Breast epithelium (tissue), 3 donors: Measurements from ENCODE around the gene FASTK.

Experiments used
- POLR2AphosphoS5 ChIP-seq, 3 donors: sonication (generic); formaldehyde crosslinking; IDR thresholded peaks; one replicate each; pipeline ENCODE4 v1.6.1; 2017; ENCODE audit warnings: antibody characterized with exemption in 3 of 3
- TF ChIP-seq, protein P1 (sequence below), 3 donors: fragments of 450-650 bp; IDR thresholded peaks; one replicate each; pipeline ENCODE4 v1.5.1; 2016 to 2017; ENCODE audit warnings: antibody characterized with exemption in 3 of 3, mild to moderate bottlenecking in 3 of 3, moderate library complexity in 3 of 3

DNA sequence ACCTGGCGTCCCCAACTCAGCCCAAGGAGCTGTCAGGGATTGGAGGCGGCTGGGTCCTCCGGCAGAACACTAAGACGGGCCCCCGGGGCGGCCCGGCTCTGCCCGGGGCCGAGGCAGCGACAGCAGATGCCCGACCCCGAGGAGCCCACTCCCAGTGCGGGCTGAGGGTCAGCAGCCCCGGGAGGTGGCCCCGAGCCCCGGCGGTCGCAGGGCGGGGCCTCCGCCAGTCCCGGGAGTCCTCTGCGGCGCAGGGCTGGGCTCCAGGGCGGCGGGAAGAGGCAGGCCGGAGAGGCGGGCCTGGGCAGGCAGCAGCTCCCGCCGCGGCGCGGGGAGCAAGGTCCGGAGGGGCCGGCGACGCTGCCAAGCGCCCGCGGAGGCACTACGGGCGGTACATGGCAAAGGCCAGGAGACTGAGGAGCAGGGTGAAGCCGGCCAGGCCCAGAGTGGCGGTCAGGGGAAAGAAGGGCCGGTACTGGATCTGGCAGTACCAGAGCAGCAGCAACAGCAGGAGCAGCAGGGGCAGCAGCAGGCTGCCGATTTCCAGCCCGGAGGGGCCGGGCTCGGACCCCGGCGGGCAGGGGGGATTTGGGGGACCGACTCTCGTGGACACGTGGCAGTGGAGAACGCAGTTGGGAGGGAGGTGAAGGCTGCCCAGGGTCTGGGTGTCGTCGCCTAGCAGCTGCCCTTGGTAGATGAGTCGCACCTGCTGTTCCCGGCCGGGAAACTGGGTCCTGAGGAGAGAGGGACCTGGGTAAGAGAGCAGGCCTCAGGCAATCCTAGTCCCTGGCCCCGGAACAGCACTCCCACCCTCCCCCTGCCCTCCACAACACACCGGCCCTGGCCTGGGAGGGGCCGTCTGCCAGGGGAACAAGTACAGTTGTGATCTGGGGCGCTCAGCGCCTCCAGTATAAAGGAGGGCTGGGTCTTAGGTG, 827 bp upstream of the FASTK start:
- no peak for TF ChIP-seq POLR2AphosphoS5 (IDR thresholded peaks at IDR 0.05)
- TF ChIP-seq, protein P1, sequence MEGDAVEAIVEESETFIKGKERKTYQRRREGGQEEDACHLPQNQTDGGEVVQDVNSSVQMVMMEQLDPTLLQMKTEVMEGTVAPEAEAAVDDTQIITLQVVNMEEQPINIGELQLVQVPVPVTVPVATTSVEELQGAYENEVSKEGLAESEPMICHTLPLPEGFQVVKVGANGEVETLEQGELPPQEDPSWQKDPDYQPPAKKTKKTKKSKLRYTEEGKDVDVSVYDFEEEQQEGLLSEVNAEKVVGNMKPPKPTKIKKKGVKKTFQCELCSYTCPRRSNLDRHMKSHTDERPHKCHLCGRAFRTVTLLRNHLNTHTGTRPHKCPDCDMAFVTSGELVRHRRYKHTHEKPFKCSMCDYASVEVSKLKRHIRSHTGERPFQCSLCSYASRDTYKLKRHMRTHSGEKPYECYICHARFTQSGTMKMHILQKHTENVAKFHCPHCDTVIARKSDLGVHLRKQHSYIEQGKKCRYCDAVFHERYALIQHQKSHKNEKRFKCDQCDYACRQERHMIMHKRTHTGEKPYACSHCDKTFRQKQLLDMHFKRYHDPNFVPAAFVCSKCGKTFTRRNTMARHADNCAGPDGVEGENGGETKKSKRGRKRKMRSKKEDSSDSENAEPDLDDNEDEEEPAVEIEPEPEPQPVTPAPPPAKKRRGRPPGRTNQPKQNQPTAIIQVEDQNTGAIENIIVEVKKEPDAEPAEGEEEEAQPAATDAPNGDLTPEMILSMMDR (IDR thresholded peaks at IDR 0.05), result no peak
